ENCODE measurements around the gene PDE6H. TPM values are rescaled to one million over a fixed set of nuclear protein-coding genes. Genes with fewer than 3 reads are reported as not detected.

PDE6H gene
- total and polyA plus RNA-seq, 10 of the 15 experiments (the other 5 are each of a cell fraction or from before 2014, with no cell fraction given), result 0.16 TPM; not detected in 9

GRCh38 chr12:15007551-15007950 lies 34.7 kb downstream of the PDE6H start:
- no peak overlapping the region for H2AFZ ChIP-seq (ENCODE audit: control insufficient read depth, low read depth, low read length)
- H3K4me3 ChIP-seq, result no peak overlapping the region
- H3K4me2 ChIP-seq (ENCODE audit: control insufficient read depth, insufficient read depth), result no peak overlapping the region
- POLR2A ChIA-PET, result no interaction called here
- 24% methylated on average over 3 of the region's 3 CpGs for WGBS (ENCODE audit: insufficient coverage, insufficient replicate concordance, low lambda C conversion rate, missing lambda C conversion rate)
- H3K9me3 ChIP-seq (replicated peaks; ENCODE audit: control insufficient read depth, insufficient read depth, low read length), result no peaks in the 10 kb centered on the region
- SMC1A ChIA-PET (ENCODE audit: uncharacterized antibody, unreplicated experiment), result interaction anchor here (0.6 to 1.7 kb wide), 2 partner anchors 11 to 489 kb away, joined by 3 to 15 read pairs; no protein-coding TSS in a partner anchor
- H3K27me3 ChIP-seq (replicated peaks in 1 of 2; ENCODE audit: control insufficient read depth in 2 of 2, insufficient read depth in 2 of 2, low read length in 1 of 2), result no peaks in the 10 kb centered on the region; a peak in 1 of 4 replicates
- no peaks in the 10 kb centered on the region for H3K4me1 ChIP-seq (ENCODE audit: control insufficient read depth, insufficient read depth, low read length)
- in situ Hi-C loops (cut with MboI) (no loop called here), intact Hi-C loops (cut with micrococcal nuclease; ENCODE audit: unreplicated experiment) (loop anchor here (5.0 to 10.0 kb wide), 2 partner anchors 215 to 517 kb away; partner anchors contain the start of gene RERG)
- BruUV-seq (replicated peaks), result no TSS peak
- FAIRE-seq (no peak), DNase-seq (ENCODE audit: low read depth, low spot score) (no peak), ATAC-seq (no peak)
- H3K27ac ChIP-seq (ENCODE audit: control insufficient read depth, insufficient read depth), result no peak overlapping the region
- TF ChIP-seq POU2F2 (IDR thresholded peaks at IDR 0.05; ENCODE audit: borderline replicate concordance, low read depth, low read length) (no peak), PML (IDR thresholded peaks at IDR 0.05; ENCODE audit: low read length) (no peak), ZNF687 (IDR thresholded peaks at IDR 0.05) (no peak), ATF7 (IDR thresholded peaks at IDR 0.05; ENCODE audit: low read depth) (no peak), HCFC1 (IDR thresholded peaks at IDR 0.05; ENCODE audit: low read length) (no peak), CTCF (IDR thresholded peaks at IDR 0.05 in 2 of 3, conservative IDR thresholded peaks at IDR 0.05 in 1 of 3; ENCODE audit: control insufficient read depth in 2 of 3, extremely low read depth in 1 of 3, insufficient read depth in 1 of 3, low read depth in 3 of 3, low read length in 3 of 3) (no peak), NKRF (conservative IDR thresholded peaks at IDR 0.05) (no peak), BHLHE40 (IDR thresholded peaks at IDR 0.05; ENCODE audit: borderline replicate concordance in 1 of 2, low read depth in 2 of 2, low read length in 1 of 2) (no peak), YY1 (IDR thresholded peaks at IDR 0.05; ENCODE audit: low read depth, low read length) (no peak), RAD51 (IDR thresholded peaks at IDR 0.05) (no peak), CHD2 (IDR thresholded peaks at IDR 0.05; ENCODE audit: borderline replicate concordance, low read depth, low read length) (no peak), BCL11A (IDR thresholded peaks at IDR 0.05; ENCODE audit: low read depth, low read length) (no peak), RAD21 (IDR thresholded peaks at IDR 0.05; ENCODE audit: insufficient read depth, low read depth, low read length) (no peak), JUND (IDR thresholded peaks at IDR 0.05; ENCODE audit: low read depth, low read length) (no peak), IRF3 (IDR thresholded peaks at IDR 0.05) (no peak)
- CTCF ChIA-PET, result interaction anchor here (1.4 to 3.5 kb wide), 3 partner anchors 12 to 198 kb away, joined by 4 to 13 read pairs (median 7); no protein-coding TSS in a partner anchor
- no peaks in the 10 kb centered on the region for H3K79me2 ChIP-seq (ENCODE audit: control insufficient read depth, insufficient read depth, low read length)
- RAD21 ChIA-PET (ENCODE audit: unreplicated experiment), result no interaction called here
- H4K20me1 ChIP-seq (ENCODE audit: control insufficient read depth, insufficient read depth), result no peaks in the 10 kb centered on the region
- no peaks in the 10 kb centered on the region for H3K36me3 ChIP-seq (ENCODE audit: control insufficient read depth in 2 of 2, insufficient read depth in 2 of 2, low read length in 1 of 2)
- no peak overlapping the region for H3K9ac ChIP-seq (ENCODE audit: control insufficient read depth, insufficient read depth, low read length)
